Liver (tissue), 9 donors: Measurements from ENCODE around the gene GALNTL6. TPM values are rescaled to one million over a fixed set of nuclear protein-coding genes. Genes with fewer than 3 reads are reported as not detected.

Experiments
- DNase-seq: peaks from one replicate; pipeline ENCODE4 v3.0.0-alpha.2; 2017; ENCODE audit warnings: low spot score
- H3K27ac ChIP-seq, 2 donors: one replicate each; pipeline ENCODE4 v1.7.0; 2013; ENCODE audit warnings: inconsistent platforms in 2 of 2, low read length in 2 of 2, control low read depth in 1 of 2, low read depth in 1 of 2, mild to moderate bottlenecking in 1 of 2
- H3K27me3 ChIP-seq, 4 donors: one replicate each; pipeline versions ENCODE4 v1.6.1 to v1.7.0; 2013; ENCODE audit warnings: low read length in 3 of 4, inconsistent platforms in 1 of 4, mild to moderate bottlenecking in 1 of 4, moderate library complexity in 1 of 4; ENCODE audit not compliant: control insufficient read depth in 4 of 4, insufficient read depth in 4 of 4
- H3K36me3 ChIP-seq, 4 donors: one replicate each; pipeline versions ENCODE4 v1.6.1 to v1.7.0; 2013; ENCODE audit warnings: low read length in 3 of 4, mild to moderate bottlenecking in 3 of 4, low read depth in 1 of 4, moderate library complexity in 1 of 4; ENCODE audit not compliant: control insufficient read depth in 4 of 4, insufficient read depth in 3 of 4
- H3K4me1 ChIP-seq, 4 donors: one replicate each; pipeline versions ENCODE4 v1.6.1 to v1.7.0; 2013; ENCODE audit warnings: low read length in 3 of 4, mild to moderate bottlenecking in 3 of 4, moderate library complexity in 1 of 4; ENCODE audit not compliant: control insufficient read depth in 4 of 4, insufficient read depth in 4 of 4
- H3K4me3 ChIP-seq, 3 donors: one replicate each; pipeline versions ENCODE4 v1.6.1 to v1.7.0; 2013; ENCODE audit warnings: low read length in 3 of 3, control low read depth in 1 of 3, low read depth in 1 of 3, mild to moderate bottlenecking in 1 of 3
- H3K9ac ChIP-seq, 2 donors: one replicate each; pipeline ENCODE4 v1.7.0; 2013; ENCODE audit warnings: low read length in 2 of 2, mild to moderate bottlenecking in 2 of 2, moderate library complexity in 2 of 2, control low read depth in 1 of 2, low read depth in 1 of 2
- H3K9me3 ChIP-seq, 4 donors: one replicate each; pipeline versions ENCODE4 v1.6.1 to v1.7.0; 2013; ENCODE audit warnings: low read length in 3 of 4; ENCODE audit not compliant: control insufficient read depth in 4 of 4
- FOXA2 ChIP-seq: IDR thresholded peaks from 2 replicates; pipeline ENCODE4 v1.6.1; 2016; ENCODE audit warnings: antibody characterized with exemption
- GABPA ChIP-seq, 2 donors: IDR thresholded peaks in 1 of 2; conservative IDR thresholded peaks in 1 of 2; 2 replicates each; pipeline ENCODE4 v1.6.1; 2016; ENCODE audit warnings: antibody characterized with exemption in 2 of 2, mild to moderate bottlenecking in 1 of 2, moderate library complexity in 1 of 2
- HNF4A ChIP-seq, 2 donors: conservative IDR thresholded peaks; 2 replicates each; pipeline ENCODE4 v1.6.1; 2016; ENCODE audit warnings: antibody characterized with exemption in 2 of 2, mild to moderate bottlenecking in 2 of 2
- HNF4G ChIP-seq: IDR thresholded peaks from 2 replicates; pipeline ENCODE4 v1.6.1; 2016; ENCODE audit warnings: antibody characterized with exemption
- JUND ChIP-seq, 2 donors: IDR thresholded peaks; 2 replicates each; pipeline ENCODE4 v1.6.1; 2016; ENCODE audit warnings: antibody characterized with exemption in 2 of 2
- NR2F2 ChIP-seq: IDR thresholded peaks from 2 replicates; pipeline ENCODE4 v1.6.1; 2016; ENCODE audit warnings: antibody characterized with exemption
- RAD21 ChIP-seq, 2 donors: IDR thresholded peaks; 2 replicates each; pipeline ENCODE4 v1.6.1; 2016; ENCODE audit warnings: antibody characterized with exemption in 2 of 2, mild to moderate bottlenecking in 2 of 2
- RXRA ChIP-seq, 2 donors: IDR thresholded peaks; 2 replicates each; pipeline ENCODE4 v1.6.1; 2017 to 2018; ENCODE audit warnings: antibody characterized with exemption in 2 of 2, mild to moderate bottlenecking in 1 of 2
- SP1 ChIP-seq: IDR thresholded peaks from 2 replicates; pipeline ENCODE4 v1.6.1; 2018; ENCODE audit warnings: antibody characterized with exemption, mild to moderate bottlenecking
- TAF1 ChIP-seq: conservative IDR thresholded peaks from 2 replicates; pipeline ENCODE4 v1.6.1; 2016; ENCODE audit warnings: antibody characterized with exemption, mild to moderate bottlenecking
- YY1 ChIP-seq: IDR thresholded peaks from 2 replicates; pipeline ENCODE4 v1.6.1; 2016; ENCODE audit warnings: antibody characterized with exemption, mild to moderate bottlenecking
- ZBTB33 ChIP-seq: IDR thresholded peaks from 2 replicates; pipeline ENCODE4 v1.6.1; 2016; ENCODE audit warnings: antibody characterized with exemption
- WGBS: extraction: QIAGEN DNeasy Blood & Tissue Kit; methylation state at CpG from one replicate; pipeline ENCODE4 v1.1.7; 2013; 5-methylcytosine and 5-hydroxymethylcytosine counted together
- polyA plus RNA-seq, 2 donors: library from polyadenylated mRNA; stranded (reverse) in 1 of 2; unstranded in 1 of 2; fragments of 200-250 nt in 1 of 2; fragments of >200 nt in 1 of 2; fragmentation: Nextera tagmentation in 1 of 2; extraction: Ambion mirVana in 1 of 2; gene quantifications; one replicate each; pipeline versions ENCODE4 v1.2.1 to v1.2.3, GENCODE V29; 2013 to 2015
- total RNA-seq, 2 donors: library from RNA; depleted of rRNA; stranded (reverse); fragments of >200 nt; gene quantifications; one replicate each; pipeline ENCODE4 v1.2.3, GENCODE V29; 2014
- TF ChIP-seq, protein P1 (sequence below): fragments of 150-350 bp; IDR thresholded peaks from 2 replicates; pipeline ENCODE4 v1.5.1; 2017; ENCODE audit warnings: improper control_type of control experiment, low read depth, low read length; ENCODE audit not compliant: missing input control
- TF ChIP-seq, protein P2 (sequence below): IDR thresholded peaks from 2 replicates; pipeline ENCODE4 v1.6.1; 2016; ENCODE audit warnings: antibody characterized with exemption
- TF ChIP-seq, protein P3 (sequence below): IDR thresholded peaks from 2 replicates; pipeline ENCODE4 v1.6.1; 2016; ENCODE audit warnings: antibody characterized with exemption
- TF ChIP-seq, protein P4 (sequence below): IDR thresholded peaks from 2 replicates; pipeline ENCODE4 v1.6.1; 2016; ENCODE audit warnings: antibody characterized with exemption, mild to moderate bottlenecking
- donor health status: healthy.
- donor health status: healthy.
- donor health status: healthy.
- donor health status: healthy.
- donor health status: healthy.

Gene GALNTL6
- total and polyA plus RNA-seq, 4 donors, result 0.06 to 0.08 TPM; not detected in 2

GRCh38 chr4:172369471-172369959 is 556.3 kb downstream of the GALNTL6 start (continued):
- TF ChIP-seq RAD21 (IDR thresholded peaks at IDR 0.05), result no peak

GRCh38 chr4:172377486-172378140 is 564.4 kb downstream of the GALNTL6 start:
- Histone ChIP-seq H3K27me3 (no peaks in the 10 kb centered on the region), H3K4me1 (no peaks in the 10 kb centered on the region), H3K36me3 (no peaks in the 10 kb centered on the region), H3K4me3 (no peak overlapping the region), H3K9me3 (no peaks in the 10 kb centered on the region), H3K27ac (no peak overlapping the region), H3K9ac (no peak overlapping the region)
- TF ChIP-seq SP1 (no peak), TAF1 (no peak)
- 92% methylated on average over 27 of the region's 27 CpGs for WGBS
- DNase-seq, result no peak

DNA sequence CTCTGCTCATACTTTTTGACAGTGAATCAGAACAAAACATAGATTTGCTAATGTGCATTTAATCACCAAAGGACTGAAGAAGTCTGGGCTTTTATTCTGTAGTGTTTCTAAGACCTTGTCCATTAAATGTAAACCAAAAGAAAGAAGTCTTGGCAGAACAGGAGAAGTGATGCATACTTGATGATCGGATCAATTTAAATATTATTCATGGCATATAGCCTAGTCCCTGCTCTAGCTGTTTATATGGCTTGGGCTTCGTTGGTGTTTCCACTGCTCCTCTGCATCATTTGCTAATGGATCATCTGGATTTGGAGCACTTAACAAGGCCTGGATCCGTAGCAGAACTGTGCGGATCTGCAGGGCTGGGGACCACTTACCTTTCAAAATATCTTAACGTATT is 566.6 kb downstream of the GALNTL6 start:
- 69% methylated on average over 5 of the region's 5 CpGs for WGBS
- Histone ChIP-seq H3K27ac (no peak overlapping the region), H3K9me3 (no peaks in the 10 kb centered on the region), H3K4me1 (no peaks in the 10 kb centered on the region), H3K27me3 (no peaks in the 10 kb centered on the region), H3K36me3 (no peaks in the 10 kb centered on the region), H3K4me3 (no peak overlapping the region), H3K9ac (no peak overlapping the region)
- DNase-seq, result no peak
- TF ChIP-seq HNF4G (no peak), FOXA2 (no peak), NR2F2 (no peak), ZBTB33 (no peak), GABPA (IDR thresholded peaks at IDR 0.05 in 1 of 2, conservative IDR thresholded peaks at IDR 0.05 in 1 of 2) (no peak), RXRA (IDR thresholded peaks at IDR 0.05) (no peak), YY1 (no peak), RAD21 (IDR thresholded peaks at IDR 0.05) (no peak), HNF4A (conservative IDR thresholded peaks at IDR 0.05) (no peak), JUND (IDR thresholded peaks at IDR 0.05) (no peak)
- TF ChIP-seq, protein P1, sequence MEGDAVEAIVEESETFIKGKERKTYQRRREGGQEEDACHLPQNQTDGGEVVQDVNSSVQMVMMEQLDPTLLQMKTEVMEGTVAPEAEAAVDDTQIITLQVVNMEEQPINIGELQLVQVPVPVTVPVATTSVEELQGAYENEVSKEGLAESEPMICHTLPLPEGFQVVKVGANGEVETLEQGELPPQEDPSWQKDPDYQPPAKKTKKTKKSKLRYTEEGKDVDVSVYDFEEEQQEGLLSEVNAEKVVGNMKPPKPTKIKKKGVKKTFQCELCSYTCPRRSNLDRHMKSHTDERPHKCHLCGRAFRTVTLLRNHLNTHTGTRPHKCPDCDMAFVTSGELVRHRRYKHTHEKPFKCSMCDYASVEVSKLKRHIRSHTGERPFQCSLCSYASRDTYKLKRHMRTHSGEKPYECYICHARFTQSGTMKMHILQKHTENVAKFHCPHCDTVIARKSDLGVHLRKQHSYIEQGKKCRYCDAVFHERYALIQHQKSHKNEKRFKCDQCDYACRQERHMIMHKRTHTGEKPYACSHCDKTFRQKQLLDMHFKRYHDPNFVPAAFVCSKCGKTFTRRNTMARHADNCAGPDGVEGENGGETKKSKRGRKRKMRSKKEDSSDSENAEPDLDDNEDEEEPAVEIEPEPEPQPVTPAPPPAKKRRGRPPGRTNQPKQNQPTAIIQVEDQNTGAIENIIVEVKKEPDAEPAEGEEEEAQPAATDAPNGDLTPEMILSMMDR, result no peak
- TF ChIP-seq, protein P2, sequence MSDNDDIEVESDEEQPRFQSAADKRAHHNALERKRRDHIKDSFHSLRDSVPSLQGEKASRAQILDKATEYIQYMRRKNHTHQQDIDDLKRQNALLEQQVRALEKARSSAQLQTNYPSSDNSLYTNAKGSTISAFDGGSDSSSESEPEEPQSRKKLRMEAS, result no peak
- TF ChIP-seq, protein P3, sequence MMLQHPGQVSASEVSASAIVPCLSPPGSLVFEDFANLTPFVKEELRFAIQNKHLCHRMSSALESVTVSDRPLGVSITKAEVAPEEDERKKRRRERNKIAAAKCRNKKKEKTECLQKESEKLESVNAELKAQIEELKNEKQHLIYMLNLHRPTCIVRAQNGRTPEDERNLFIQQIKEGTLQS, result no peak
- TF ChIP-seq, protein P4, sequence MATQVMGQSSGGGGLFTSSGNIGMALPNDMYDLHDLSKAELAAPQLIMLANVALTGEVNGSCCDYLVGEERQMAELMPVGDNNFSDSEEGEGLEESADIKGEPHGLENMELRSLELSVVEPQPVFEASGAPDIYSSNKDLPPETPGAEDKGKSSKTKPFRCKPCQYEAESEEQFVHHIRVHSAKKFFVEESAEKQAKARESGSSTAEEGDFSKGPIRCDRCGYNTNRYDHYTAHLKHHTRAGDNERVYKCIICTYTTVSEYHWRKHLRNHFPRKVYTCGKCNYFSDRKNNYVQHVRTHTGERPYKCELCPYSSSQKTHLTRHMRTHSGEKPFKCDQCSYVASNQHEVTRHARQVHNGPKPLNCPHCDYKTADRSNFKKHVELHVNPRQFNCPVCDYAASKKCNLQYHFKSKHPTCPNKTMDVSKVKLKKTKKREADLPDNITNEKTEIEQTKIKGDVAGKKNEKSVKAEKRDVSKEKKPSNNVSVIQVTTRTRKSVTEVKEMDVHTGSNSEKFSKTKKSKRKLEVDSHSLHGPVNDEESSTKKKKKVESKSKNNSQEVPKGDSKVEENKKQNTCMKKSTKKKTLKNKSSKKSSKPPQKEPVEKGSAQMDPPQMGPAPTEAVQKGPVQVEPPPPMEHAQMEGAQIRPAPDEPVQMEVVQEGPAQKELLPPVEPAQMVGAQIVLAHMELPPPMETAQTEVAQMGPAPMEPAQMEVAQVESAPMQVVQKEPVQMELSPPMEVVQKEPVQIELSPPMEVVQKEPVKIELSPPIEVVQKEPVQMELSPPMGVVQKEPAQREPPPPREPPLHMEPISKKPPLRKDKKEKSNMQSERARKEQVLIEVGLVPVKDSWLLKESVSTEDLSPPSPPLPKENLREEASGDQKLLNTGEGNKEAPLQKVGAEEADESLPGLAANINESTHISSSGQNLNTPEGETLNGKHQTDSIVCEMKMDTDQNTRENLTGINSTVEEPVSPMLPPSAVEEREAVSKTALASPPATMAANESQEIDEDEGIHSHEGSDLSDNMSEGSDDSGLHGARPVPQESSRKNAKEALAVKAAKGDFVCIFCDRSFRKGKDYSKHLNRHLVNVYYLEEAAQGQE, result no peak
